Peyer's patch (tissue), 4 donors: ENCODE results near the gene CELF4.

Experiments used
- POLR2A ChIP-seq, 2 donors: fragments of 450-650 bp; IDR thresholded peaks; one replicate each; pipeline ENCODE4 v1.5.1; 2017; ENCODE audit warnings: antibody characterized with exemption in 2 of 2, mild to moderate bottlenecking in 2 of 2, moderate library complexity in 2 of 2
- TF ChIP-seq, protein P1 (sequence below), 6 experiments: fragments of 450-650 bp in 4 of 6; fragments of 200-600 bp in 2 of 6; sonication (generic) in 1 of 6; IDR thresholded peaks; one replicate each; pipeline ENCODE4 v1.5.1; 2017 to 2019; ENCODE audit warnings: antibody characterized with exemption in 6 of 6, mild to moderate bottlenecking in 3 of 6, moderate library complexity in 1 of 6

DNA sequence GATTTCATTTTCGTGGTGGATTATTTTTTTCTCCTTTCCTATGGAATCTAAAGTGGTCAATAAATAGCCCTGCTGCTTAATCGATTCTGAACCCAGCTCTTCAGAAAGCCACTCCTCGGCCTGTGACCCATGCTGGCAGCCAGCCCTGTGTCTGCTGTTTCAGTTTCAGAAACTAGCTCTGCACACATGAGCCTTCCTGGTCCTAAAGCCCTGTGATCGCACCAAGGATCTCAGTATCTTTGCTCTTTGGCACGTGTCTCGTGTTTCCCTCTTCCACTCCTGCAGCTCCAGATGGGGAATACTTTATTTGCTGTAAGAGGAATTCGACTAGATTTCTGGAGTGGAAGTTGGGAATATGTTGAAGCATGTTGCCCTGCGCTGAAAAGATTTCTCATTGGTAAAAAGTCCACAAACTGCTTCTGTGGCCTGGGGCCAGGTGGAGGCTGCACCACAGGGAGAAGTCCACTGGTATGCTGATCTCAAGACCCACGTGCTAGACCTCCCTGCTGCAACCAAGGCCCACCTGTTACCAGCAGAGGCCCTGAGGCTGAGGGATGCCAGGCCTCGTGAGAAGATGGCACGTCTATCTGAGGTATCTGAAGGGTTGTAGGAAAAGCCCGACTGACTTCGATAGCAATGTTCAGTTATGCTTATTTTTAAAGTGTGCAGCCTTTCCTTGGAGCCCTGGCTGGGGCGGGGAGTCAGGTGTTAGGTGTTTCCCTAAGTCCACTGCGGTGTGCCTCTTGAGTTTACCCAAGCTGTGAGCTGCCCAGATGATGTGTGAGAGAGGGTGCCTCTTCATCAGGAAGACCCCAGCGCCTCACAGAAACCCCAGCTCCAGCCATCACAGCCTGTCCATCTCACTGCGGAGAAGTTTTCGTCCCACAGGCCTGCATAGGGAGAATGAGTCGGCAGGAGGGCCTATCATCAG is 33.6 kb upstream of the CELF4 start:
- TF ChIP-seq, protein P1, sequence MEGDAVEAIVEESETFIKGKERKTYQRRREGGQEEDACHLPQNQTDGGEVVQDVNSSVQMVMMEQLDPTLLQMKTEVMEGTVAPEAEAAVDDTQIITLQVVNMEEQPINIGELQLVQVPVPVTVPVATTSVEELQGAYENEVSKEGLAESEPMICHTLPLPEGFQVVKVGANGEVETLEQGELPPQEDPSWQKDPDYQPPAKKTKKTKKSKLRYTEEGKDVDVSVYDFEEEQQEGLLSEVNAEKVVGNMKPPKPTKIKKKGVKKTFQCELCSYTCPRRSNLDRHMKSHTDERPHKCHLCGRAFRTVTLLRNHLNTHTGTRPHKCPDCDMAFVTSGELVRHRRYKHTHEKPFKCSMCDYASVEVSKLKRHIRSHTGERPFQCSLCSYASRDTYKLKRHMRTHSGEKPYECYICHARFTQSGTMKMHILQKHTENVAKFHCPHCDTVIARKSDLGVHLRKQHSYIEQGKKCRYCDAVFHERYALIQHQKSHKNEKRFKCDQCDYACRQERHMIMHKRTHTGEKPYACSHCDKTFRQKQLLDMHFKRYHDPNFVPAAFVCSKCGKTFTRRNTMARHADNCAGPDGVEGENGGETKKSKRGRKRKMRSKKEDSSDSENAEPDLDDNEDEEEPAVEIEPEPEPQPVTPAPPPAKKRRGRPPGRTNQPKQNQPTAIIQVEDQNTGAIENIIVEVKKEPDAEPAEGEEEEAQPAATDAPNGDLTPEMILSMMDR (IDR thresholded peaks at IDR 0.05): no peak
- TF ChIP-seq POLR2A (IDR thresholded peaks at IDR 0.05): no peak
